Stimulated activated effector memory CD8-positive, alpha-beta T cell treated with anti-CD3 and anti-CD28 coated beads, Interleukin-12 subunit alpha, Interleukin-12 subunit beta, amount 100 ng/mL, for 72 hours (primary cell): ENCODE measurements around the gene PHRF1.

Source experiments
- ATAC-seq: fragments of 150-1000 bp; cut with Tn5 transposase; 2 replicates; pipeline ENCODE4 v1.10.0; 2021
- DNase-seq, 2 donors: peaks; one replicate each; pipeline ENCODE4 v3.0.0; 2021 to 2022; ENCODE audit warnings: low spot score in 2 of 2
- H3K27ac Mint-ChIP-seq: one replicate; pipeline ENCODE4 v1.8.0; 2022; ENCODE audit warnings: mild to moderate bottlenecking, mixed read lengths
- H3K36me3 Mint-ChIP-seq: one replicate; pipeline ENCODE4 v1.8.0; 2022; ENCODE audit warnings: mild to moderate bottlenecking, mixed read lengths
- H3K4me1 Mint-ChIP-seq: one replicate; pipeline ENCODE4 v1.8.0; 2022; ENCODE audit warnings: mixed read lengths
- H3K4me3 Mint-ChIP-seq: one replicate; pipeline ENCODE4 v1.8.0; 2022; ENCODE audit warnings: mild to moderate bottlenecking, mixed read lengths
- H3K9me3 Mint-ChIP-seq: one replicate; pipeline ENCODE4 v1.8.0; 2022; ENCODE audit warnings: mixed read lengths

PHRF1 gene

GRCh38 chr11:560305-561147 is 15.7 kb upstream of the PHRF1 start, which contains the start of the genes LMNTD2 and RASSF7:
Gene LMNTD2 (minus strand): TSS chr11:560738. CDS start chr11:560716, 22 bp downstream.
Gene RASSF7 (plus strand): TSS chr11:560970. CDS start chr11:561769, 799 bp downstream.
- Mint-ChIP-seq H3K4me3 (peak within 1 kb of the TSS; percentile 85), H3K36me3 (peaks cover 37% of the 10 kb centered on the region), H3K9me3 (no peaks in the 10 kb centered on the region), H3K27ac (peak within 1 kb of the TSS; percentile 86), H3K4me1 (peaks cover 20% of the 10 kb centered on the region)
- DNase-seq (peak; percentile 95 to 97), ATAC-seq (peak; percentile 88)

- no peak for DNase-seq
- H3K9me3 Mint-ChIP-seq: no peaks in the 10 kb centered on the region
- peak overlapping the region; percentile 85 for H3K4me3 Mint-ChIP-seq
- H3K27ac Mint-ChIP-seq: peak overlapping the region; percentile 86
- peak; percentile 51 for ATAC-seq
- H3K36me3 Mint-ChIP-seq: peaks cover 40% of the 10 kb centered on the region
- peaks cover 20% of the 10 kb centered on the region for H3K4me1 Mint-ChIP-seq
Measured at GRCh38 chr11:561148-562003, 14.9 kb upstream of the PHRF1 start.

- H3K4me1 Mint-ChIP-seq: peaks cover 20% of the 10 kb centered on the region
- ATAC-seq (no peak), DNase-seq (no peak)
- H3K4me3 Mint-ChIP-seq: peak overlapping the region; percentile 85
- peaks cover 48% of the 10 kb centered on the region for H3K36me3 Mint-ChIP-seq
- no peaks in the 10 kb centered on the region for H3K9me3 Mint-ChIP-seq
- no peak overlapping the region for H3K27ac Mint-ChIP-seq
Measured at GRCh38 chr11:562046-562645, 14.1 kb upstream of the PHRF1 start.

- no peak overlapping the region for H3K4me3 Mint-ChIP-seq
- DNase-seq: no peak
Measured at GRCh38 chr11:563066-563811, 13.0 kb upstream of the PHRF1 start.

GRCh38 chr11:563812-564578 is 12.3 kb upstream of the PHRF1 start:
- Mint-ChIP-seq H3K4me1 (peaks cover 20% of the 10 kb centered on the region), H3K9me3 (no peaks in the 10 kb centered on the region), H3K27ac (peak overlapping the region; percentile 63), H3K4me3 (no peak overlapping the region), H3K36me3 (peaks cover 60% of the 10 kb centered on the region)
- no peak for ATAC-seq
- no peak for DNase-seq

More at GRCh38 chr11:563066-563811, 13.0 kb upstream of the PHRF1 start:
- ATAC-seq: no peak
- H3K27ac Mint-ChIP-seq: no peak overlapping the region
- peaks cover 20% of the 10 kb centered on the region for H3K4me1 Mint-ChIP-seq
- no peaks in the 10 kb centered on the region for H3K9me3 Mint-ChIP-seq
- peaks cover 59% of the 10 kb centered on the region for H3K36me3 Mint-ChIP-seq

GRCh38 chr11:565921-566509 is 10.3 kb upstream of the PHRF1 start:
- H3K4me1 Mint-ChIP-seq: peaks cover 12% of the 10 kb centered on the region
- no peak for ATAC-seq
- no peak for DNase-seq
- H3K9me3 Mint-ChIP-seq: no peaks in the 10 kb centered on the region
- H3K36me3 Mint-ChIP-seq: peaks cover 52% of the 10 kb centered on the region
- no peak overlapping the region for H3K27ac Mint-ChIP-seq
- peak overlapping the region; percentile 75 for H3K4me3 Mint-ChIP-seq

GRCh38 chr11:567011-567628 is 9.2 kb upstream of the PHRF1 start:
- peaks cover 44% of the 10 kb centered on the region for H3K36me3 Mint-ChIP-seq
- peak overlapping the region; percentile 75 for H3K4me3 Mint-ChIP-seq
- H3K9me3 Mint-ChIP-seq: no peaks in the 10 kb centered on the region
- H3K4me1 Mint-ChIP-seq: peaks cover 6% of the 10 kb centered on the region
- DNase-seq (no peak), ATAC-seq (no peak)
- peak overlapping the region; percentile 37 for H3K27ac Mint-ChIP-seq

- peaks cover 6% of the 10 kb centered on the region for H3K4me1 Mint-ChIP-seq
- no peak overlapping the region for H3K27ac Mint-ChIP-seq
- ATAC-seq (no peak), DNase-seq (no peak)
- H3K36me3 Mint-ChIP-seq: peaks cover 44% of the 10 kb centered on the region
- H3K9me3 Mint-ChIP-seq: no peaks in the 10 kb centered on the region
- H3K4me3 Mint-ChIP-seq: peak overlapping the region; percentile 75
Measured at GRCh38 chr11:567629-568292, 8.5 kb upstream of the PHRF1 start.

GRCh38 chr11:568306-569157 is 7.7 kb upstream of the PHRF1 start:
- no peaks in the 10 kb centered on the region for H3K9me3 Mint-ChIP-seq
- peaks cover 4% of the 10 kb centered on the region for H3K4me1 Mint-ChIP-seq
- H3K27ac Mint-ChIP-seq: peak overlapping the region; percentile 54
- peak overlapping the region; percentile 75 for H3K4me3 Mint-ChIP-seq
- DNase-seq: peak; percentile 93 to 98
- H3K36me3 Mint-ChIP-seq: peaks cover 39% of the 10 kb centered on the region
- ATAC-seq: peak; percentile 94

GRCh38 chr11:569158-569885 is 6.9 kb upstream of the PHRF1 start:
- peak overlapping the region; percentile 54 for H3K27ac Mint-ChIP-seq
- ATAC-seq (no peak), DNase-seq (no peak)
- H3K9me3 Mint-ChIP-seq: no peaks in the 10 kb centered on the region
- peaks cover 4% of the 10 kb centered on the region for H3K4me1 Mint-ChIP-seq
- peak overlapping the region; percentile 75 for H3K4me3 Mint-ChIP-seq
- peaks cover 31% of the 10 kb centered on the region for H3K36me3 Mint-ChIP-seq

GRCh38 chr11:571802-572185 is 4.5 kb upstream of the PHRF1 start:
- Mint-ChIP-seq H3K9me3 (no peaks in the 10 kb centered on the region), H3K27ac (no peak overlapping the region), H3K4me1 (peaks cover 14% of the 10 kb centered on the region), H3K4me3 (no peak overlapping the region), H3K36me3 (peaks cover 26% of the 10 kb centered on the region)
- no peak for ATAC-seq
- no peak for DNase-seq
